ENCODE results near the gene MED12L.

Gene MED12L

GRCh38 chr3:151300539-151300938 is 215.1 kb downstream of the MED12L start:
- DNase-seq = no peak
- intact Hi-C loops (cut with DNase I) = no loop called here

DNA sequence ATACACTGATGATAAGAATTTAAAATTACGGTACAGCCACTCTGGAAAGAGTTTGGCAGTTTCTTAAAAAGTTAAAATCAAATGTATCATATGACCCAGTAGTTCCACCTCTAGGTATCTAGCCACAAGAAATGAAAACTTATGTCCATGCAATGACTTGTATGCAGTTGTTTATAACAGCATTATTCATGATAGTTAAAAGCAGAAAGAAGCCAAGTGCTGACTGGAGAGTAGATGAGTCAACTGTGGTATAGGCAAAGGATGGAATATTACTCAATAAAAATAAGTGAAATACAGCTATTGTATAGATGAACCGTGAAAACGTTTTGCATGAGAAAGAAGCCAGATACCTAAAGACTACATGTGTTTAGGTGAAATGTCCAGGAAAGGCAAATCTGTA is 216.3 kb downstream of the MED12L start:
- no peak for DNase-seq
- intact Hi-C loops (cut with DNase I) = no loop called here

DNA sequence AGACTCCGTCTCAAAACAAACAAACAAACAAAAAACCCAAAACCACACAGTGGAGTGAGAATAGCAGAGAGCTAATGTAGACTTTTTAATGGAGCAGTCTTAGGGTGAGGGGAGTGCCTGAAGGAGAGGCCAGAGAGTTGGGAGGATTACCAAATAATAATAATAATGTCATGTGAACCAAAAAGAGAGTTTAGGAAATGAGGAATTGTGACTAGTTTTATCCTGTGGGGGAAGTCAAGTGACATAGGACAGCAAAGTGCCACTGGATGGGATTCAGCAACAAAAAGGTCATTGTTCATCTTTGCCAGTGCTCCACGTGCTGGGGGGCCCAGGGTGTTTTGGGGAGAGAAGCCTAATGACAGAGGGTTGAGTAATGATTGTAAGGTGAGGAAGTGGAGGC is 218.3 kb downstream of the MED12L start:
- no peak for DNase-seq
- intact Hi-C loops (cut with DNase I) = no loop called here

GRCh38 chr3:151305060-151305774 is 219.8 kb downstream of the MED12L start:
- peak in 34 of 42 donors; percentile 17 to 73 (median 40) for DNase-seq
- intact Hi-C loops (cut with DNase I) = no loop called here

DNA sequence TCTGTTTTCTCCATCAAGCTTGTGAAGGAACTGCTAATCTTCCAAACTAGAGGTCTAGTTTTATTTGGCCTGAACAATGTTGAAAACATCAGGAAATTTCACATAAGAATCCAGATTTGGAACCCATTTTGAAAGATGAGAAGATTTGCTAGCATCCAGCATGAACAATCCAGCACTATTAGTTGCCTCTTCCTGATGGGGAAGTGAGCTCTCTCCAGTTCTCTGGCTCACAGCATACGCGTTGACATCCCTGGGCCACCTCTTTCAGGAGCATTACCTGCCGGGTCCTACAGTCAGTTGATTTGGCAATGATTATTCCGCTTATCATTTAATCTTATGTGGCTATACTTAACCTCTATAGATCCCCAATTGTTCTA is 220.3 kb downstream of the MED12L start:
- intact Hi-C loops (cut with DNase I) = no loop called here
- DNase-seq = no peak

DNA sequence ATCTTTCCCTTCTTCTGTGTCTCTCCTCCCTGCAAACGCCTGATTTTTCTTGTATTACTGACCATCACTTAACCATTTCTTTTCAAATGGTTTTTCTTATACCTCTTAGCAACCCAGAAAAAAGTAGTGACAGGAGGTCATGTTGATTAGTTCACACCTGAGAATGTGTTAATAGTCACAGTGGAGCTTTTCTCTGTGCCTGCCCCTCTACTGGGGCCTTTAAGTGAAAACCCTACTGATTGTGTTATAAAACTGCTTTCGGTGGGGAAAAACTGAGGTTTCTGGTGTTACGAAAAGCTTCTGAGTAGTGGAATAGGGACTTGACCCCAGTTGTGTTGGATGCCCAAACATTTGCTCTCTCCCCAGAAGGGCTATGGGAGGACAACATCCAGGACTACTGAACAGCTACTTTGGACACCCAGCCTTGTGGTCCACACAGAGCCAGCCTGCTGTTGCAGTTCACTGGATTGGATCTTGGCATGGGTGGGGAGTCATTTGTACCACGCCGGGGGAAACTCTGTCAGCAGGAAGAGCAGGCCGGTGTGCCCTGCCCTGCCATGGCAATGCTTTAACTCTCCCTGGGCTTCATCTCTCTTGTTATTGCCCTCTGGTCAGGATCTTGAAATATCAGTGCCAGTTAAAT is 220.8 kb downstream of the MED12L start:
- no peak for DNase-seq

DNA sequence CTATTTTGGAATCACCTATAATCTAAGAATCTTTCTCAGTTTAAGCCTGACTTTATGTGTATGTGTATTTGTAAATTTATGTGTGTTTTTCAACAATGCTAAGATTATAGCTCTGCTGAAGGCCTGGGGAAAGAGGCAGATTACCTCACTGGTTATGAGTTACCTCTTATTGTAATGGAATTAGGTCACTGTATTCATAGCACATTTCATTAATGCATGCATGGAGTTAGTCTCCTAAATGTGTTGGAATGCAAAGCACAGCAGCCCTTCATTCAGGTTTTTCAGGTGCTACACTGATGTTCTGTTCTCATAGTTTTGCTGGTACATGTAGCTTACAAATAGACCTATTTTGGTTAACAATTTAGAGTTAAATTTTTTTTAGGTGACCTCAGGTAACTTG is 221.7 kb downstream of the MED12L start:
- no peak for DNase-seq
- intact Hi-C loops (cut with DNase I) = no loop called here

More for the DNA sequence above, 220.8 kb downstream of the MED12L start:
- intact Hi-C loops (cut with DNase I) = no loop called here

- intact Hi-C loops (cut with DNase I) = no loop called here
- DNase-seq = no peak
These were observed 222.4 kb downstream of the MED12L start for GRCh38 chr3:151307583-151308488.

- DNase-seq = no peak
- intact Hi-C loops (cut with DNase I) = no loop called here
These were observed 224.1 kb downstream of the MED12L start for GRCh38 chr3:151309566-151309965.

- DNase-seq = no peak
- intact Hi-C loops (cut with DNase I) = no loop called here
These were observed 227.5 kb downstream of the MED12L start for GRCh38 chr3:151312972-151313371.

- intact Hi-C loops (cut with DNase I) = no loop called here
- no peak for DNase-seq
These were observed 228.7 kb downstream of the MED12L start for GRCh38 chr3:151314137-151314536.

GRCh38 chr3:151314593-151314992 is 229.1 kb downstream of the MED12L start:
- DNase-seq = no peak
- intact Hi-C loops (cut with DNase I) = no loop called here

DNA sequence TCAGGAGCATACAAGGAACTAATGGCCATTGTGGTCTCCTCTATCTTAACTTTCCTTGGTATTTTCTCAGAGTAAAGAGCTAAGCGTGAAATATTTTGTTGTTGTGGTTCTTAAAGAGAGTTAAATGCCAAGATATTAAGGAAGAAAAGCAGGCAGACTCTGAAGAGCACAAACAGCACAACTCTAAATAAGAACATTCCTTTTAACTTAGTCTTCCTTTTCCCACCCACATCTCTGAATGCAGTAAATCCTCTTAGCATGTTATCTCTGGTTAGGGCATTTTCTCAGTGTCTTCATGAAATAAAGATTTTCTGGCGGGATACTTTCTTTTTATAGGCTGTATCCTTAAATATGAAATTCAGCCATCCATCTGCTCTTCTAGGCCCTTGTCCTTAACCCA is 229.7 kb downstream of the MED12L start:
- no peak for DNase-seq
- intact Hi-C loops (cut with DNase I) = no loop called here

DNA sequence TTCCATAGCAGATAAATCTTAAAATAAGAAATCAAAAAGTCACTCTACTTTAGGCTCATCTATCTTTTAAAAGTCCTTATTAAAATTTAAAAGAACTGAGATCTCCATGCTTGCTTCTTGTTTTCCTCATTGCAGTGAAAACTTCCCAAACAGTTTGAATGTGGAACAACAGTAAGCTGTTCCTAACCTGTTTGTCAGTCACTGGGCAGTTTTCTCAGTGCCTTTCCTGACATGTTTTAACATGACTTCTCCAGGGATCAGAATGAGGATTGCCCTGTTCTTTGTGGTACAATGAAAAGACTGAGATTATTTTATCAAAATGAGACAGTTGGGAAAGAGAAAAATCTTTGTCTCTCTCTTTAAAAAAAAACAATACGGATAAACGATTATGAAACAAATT is 230.4 kb downstream of the MED12L start:
- intact Hi-C loops (cut with DNase I) = no loop called here
- no peak for DNase-seq

- peak in 17 of 42 donors; percentile 7 to 68 (median 31) for DNase-seq
- intact Hi-C loops (cut with DNase I) = no loop called here
These were observed 231.0 kb downstream of the MED12L start, which contains the start of gene GPR87 for GRCh38 chr3:151316267-151316991. Gene GPR87 (minus strand): TSS chr3:151316820. CDS start chr3:151300100, 16,720 bp downstream.

DNA sequence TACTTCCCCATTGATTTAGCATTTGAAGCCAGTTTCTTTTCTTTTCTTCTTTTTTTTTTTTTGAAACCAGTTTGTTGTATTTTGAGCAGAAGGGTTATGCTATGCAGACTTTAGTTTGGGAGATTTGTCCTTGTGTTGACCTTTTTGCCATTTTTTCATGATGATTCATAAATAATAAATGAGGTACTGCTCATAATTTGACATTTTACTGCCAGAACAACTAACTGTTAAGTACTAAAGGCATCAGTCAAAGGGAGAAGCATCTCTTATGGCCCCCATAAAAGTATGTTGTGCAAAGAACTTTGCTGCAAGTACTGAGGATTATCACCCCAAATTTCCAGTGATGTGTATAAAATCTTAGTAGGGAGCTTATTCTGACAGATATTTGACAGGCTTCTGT is 232.8 kb downstream of the MED12L start:
- intact Hi-C loops (cut with DNase I) = no loop called here
- no peak for DNase-seq

GRCh38 chr3:151318991-151319390 is 233.5 kb downstream of the MED12L start:
- intact Hi-C loops (cut with DNase I) = no loop called here
- no peak for DNase-seq

GRCh38 chr3:151319628-151320027 is 234.2 kb downstream of the MED12L start:
- intact Hi-C loops (cut with DNase I) = no loop called here
- no peak for DNase-seq

- intact Hi-C loops (cut with DNase I) = no loop called here
- no peak for DNase-seq
These were observed 234.7 kb downstream of the MED12L start for GRCh38 chr3:151320131-151320530.
